NCI-H748 treated with DMSO at 0.1 percent for 48 hours (cell line): ENCODE measurements around the gene SH3D19.
"Not testable (repeated sequence)": the region's sequence is repeated elsewhere in the genome, so short reads cannot be mapped to it uniquely, and the experiment has no call there.

Source experiments
- DNase-seq: peaks from one replicate; lab custom pipeline; 2025; lab: John Stamatoyannopoulos, UW

SH3D19 gene

DNA sequence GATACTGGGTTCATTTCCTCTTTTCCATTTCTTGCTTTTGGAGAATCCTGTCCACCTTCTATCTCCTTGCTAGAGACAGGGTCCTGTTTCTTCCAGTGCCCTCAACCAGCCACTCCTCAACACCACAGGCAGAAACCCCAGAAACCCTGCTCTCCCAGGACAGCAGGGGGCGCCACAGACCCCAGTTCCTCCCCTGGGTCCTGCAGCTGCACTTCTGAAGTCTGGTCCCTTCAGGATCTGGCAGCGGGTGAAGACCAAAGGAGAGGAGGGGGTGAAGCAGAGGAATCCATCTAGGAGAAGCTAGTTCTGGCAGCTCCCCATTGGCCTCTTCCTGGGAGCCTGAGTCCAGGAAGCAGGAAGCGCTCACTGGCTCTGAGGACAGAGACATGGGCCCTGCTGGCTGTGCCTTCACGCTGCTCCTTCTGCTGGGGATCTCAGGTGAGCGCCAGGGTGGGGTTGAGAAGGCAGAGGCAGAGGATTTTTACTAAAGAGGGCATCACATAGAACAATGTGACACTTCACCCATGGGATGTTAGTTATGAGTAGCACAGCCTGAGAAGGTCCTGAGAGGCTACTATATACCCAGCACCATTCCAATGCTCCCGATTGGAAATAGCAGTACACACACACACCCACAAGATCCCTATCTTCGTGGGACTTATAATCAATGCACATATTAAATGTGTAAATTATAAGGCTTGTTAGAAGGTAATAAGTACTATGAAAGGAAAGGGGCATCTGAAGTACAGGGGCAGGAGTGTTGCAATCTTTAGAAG lies 48.4 kb downstream of the SH3D19 start, which contains the start of gene PRSS48:
Gene PRSS48, plus strand, starts transcription at position 375 of the 776 bp plus-strand sequence. Its CDS starts 12 bp downstream, at position 387.
- DNase-seq, result no peak

- DNase-seq, result not testable (repeated sequence)
These were observed 56.5 kb downstream of the SH3D19 start for GRCh38 chr4:151268905-151269304.

DNA sequence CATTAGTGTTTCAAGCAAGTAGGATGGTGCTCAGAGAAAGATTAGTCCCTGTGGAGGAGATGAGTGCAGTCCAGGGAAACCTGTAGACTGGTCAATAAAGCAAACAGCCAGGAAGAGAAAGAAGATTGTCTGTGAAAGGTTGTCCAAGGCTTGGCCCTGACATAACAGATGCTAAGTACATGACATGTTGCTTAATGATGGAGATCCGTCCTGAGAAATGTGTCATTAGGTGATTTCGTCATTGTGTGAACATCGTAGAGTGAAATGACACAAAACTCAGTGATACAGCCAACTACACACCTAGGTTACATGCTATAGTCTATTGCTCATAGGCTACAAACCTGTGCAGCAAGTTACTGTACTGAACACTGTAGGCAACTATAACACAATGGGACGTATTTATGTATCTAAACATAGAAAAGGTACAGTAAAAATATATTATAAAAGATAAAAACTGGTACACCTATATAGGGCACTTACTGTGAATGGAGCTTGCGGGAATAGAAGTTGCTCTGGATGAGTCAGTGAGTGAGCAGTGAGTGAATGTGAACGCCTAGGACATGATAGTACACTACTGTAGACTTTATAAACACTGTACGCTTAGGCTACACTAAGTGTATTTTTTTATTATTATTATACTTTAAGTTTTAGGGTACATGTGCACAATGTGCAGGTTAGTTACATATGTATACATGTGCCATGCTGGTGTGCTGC lies 57.4 kb downstream of the SH3D19 start:
- no peak for DNase-seq

DNA sequence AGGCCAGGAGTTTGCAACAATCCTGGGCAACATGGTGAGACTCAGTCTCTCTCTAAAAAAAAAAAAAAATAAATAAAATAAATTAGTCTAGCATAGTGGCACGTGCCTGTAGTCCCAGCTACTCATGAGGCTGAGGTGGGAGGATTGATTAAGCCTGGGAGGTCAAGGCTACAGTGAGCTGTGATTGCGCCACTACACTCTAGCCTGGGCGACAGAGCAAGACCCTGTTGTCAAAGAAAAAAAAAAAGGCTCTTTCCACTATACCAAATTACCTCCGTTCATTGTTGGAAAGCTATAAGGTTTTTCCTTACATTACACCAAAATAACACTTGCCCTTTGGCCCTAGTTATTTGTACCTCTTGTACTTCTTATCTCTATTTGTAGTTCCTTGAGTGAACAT lies 58.3 kb downstream of the SH3D19 start:
- DNase-seq, result no peak

DNA sequence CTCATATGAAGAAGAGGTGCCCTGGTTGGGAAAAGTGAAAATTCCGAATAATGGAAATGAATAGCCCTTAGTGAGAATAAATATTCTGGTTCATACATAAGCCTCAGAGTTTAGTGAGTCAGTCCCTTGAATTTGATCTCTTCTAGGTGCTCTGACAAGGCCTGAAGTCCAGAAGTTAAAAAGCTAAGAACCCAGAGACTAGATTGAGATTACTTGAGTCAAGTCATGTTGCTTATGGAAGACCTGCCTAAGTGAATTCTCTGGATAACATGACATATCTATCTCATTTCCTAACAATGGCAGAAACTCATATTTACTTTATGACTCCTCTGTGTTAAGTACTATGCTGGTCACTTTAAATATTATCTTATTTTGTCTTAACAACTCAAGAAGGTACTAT lies 58.9 kb downstream of the SH3D19 start:
- no peak for DNase-seq

DNA sequence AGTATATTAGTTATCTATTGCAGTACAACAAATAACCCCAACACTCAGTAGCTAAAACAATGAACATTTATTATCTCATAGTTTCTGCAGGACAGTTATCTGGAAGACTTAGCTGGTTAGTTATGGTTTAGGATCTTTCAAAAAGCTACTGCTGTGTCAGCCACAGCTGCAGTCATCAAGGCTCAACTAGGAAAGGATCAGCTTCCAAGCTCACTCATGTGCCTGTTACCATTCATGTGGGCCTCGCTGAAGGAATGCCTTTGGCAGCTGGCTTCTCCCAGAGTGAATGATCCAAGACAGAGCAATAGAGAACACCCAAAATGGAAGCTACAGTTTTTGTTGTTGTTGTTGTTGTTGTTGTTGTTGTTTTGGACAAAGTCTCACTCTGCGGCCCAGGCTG lies 62.0 kb downstream of the SH3D19 start:
- DNase-seq, result no peak

DNA sequence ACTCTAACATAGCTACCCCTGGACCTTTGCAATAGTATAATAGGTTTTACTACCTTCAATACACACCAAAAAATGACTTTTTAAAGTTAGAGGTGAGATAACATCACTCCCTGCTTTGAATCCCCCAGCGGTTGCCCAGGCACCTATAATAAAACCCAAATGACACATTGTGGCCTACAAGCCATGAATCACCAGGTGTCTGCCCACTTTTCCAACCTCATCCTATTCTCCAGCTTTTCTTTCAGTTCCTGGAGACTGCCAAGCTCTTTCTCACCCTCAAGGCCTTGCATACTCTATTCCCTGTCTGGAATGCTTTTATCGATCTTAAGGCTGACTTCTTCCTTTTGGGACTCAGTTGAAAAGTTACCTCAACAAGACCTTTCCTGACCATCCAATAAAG lies 64.9 kb downstream of the SH3D19 start:
- no peak for DNase-seq

- DNase-seq, result no peak
These were observed 65.7 kb downstream of the SH3D19 start for GRCh38 chr4:151259752-151260151.

DNA sequence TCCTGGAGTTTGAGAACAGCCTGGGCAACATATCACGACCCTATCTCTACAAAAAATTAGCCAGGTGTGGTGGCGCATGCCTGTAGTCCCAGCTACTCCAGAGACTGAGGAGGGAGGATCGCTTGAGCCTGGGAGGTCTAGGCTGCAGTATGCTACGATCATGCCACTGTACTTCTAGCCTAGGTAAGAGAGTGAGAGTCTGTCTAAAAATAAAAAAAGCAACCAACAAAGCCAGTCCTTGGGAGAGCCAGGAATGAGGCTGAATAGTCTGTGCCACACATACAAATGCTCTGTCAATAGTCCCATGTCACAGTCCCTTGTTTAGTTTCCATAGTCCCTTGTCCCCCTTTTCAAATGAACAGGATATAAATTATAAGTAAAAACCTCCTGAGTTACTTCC lies 67.7 kb downstream of the SH3D19 start:
- DNase-seq, result no peak

DNA sequence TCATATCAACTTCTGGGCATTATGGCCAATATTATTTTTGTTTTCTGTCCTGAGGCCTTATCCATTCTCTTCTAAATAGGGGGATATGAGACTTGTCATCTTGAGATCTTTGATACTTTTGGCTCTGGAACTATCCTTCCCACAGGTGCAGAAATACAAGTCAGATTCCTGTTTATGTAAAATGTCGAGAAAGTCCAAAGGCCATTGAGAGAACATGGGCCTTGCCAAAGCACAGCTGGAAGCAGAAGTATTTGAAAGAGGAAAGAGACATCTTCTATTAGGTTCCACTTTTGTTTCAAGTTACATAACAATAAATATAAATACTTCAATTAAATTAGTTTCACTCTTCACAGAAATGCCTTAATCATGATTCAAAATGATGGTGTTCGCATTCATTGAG lies 69.3 kb downstream of the SH3D19 start:
- DNase-seq, result no peak

DNA sequence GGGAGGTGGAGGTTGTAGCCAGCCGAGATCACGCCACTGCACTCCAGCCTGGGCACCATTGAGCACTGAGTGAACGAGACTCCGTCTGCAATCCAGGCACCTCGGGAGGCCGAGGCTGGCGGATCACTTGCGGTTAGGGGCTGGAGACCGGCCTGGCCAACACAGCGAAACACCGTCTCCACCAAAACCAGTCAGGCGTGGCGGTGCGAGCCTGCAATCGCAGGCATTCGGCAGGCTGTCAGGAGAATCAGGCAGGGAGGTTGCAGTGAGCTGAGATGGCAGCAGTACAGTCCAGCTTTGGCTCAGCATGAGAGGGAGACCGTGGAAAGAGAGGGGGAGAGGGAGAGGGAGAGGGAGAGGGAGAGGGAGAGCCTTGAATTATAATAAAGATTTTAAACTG lies 69.7 kb downstream of the SH3D19 start:
- DNase-seq, result not testable (repeated sequence)

DNA sequence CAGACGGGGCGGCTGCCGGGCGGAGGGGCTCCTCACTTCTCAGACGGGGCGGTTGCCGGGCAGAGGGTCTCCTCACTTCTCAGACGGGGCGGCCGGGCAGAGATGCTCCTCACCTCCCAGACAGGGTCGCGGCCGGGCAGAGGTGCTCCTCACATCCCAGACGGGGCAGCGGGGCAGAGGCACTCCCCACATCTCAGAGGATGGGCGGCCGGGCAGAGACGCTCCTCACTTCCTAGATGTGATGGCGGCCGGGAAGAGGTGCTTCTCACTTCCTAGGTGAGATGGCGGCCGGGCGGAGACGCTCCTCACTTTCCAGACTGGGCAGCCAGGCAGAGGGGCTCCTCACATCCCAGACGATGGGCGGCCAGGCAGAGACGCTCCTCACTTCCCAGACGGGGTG lies 70.2 kb downstream of the SH3D19 start:
- DNase-seq, result not testable (repeated sequence)

- DNase-seq, result peak; percentile 4
These were observed 73.7 kb downstream of the SH3D19 start for GRCh38 chr4:151251603-151252304.

DNA sequence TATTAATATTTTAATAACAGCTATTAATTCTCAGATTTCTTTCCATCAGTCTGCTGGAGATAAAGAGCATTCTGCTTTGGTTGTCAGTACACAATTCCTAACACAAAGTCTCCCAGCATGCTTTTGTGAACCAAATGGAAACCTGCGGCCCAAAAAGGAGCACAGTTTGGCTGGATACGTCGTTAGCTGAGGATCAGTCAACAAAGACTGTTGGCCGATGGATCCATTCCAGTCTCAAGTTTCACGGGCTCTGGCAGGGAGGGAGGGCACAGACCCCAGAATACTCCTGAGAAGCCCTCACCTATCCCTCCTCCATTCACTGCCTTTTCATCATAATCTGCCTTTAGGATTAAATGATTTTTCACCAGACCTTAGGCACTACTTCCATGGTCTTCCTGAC lies 74.7 kb downstream of the SH3D19 start:
- DNase-seq, result no peak

DNA sequence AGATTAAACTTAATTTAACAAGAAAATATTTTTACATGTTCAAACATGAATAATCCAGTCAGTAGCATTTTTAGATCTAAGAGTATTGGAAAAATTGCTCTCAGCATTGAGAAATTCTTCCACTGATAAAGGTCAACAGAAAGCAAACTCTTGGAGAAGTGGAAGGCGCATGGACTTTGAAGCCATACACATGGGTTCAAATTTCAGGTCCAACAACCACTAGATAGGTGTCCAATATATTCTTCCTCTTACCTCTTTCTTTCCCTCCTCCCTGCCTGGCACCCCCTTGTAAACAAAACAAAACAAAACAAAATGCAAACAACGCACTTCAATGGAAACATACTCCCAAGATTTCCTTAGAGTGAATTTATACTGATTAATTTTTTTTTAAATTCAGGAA lies 76.9 kb downstream of the SH3D19 start:
- no peak for DNase-seq

DNA sequence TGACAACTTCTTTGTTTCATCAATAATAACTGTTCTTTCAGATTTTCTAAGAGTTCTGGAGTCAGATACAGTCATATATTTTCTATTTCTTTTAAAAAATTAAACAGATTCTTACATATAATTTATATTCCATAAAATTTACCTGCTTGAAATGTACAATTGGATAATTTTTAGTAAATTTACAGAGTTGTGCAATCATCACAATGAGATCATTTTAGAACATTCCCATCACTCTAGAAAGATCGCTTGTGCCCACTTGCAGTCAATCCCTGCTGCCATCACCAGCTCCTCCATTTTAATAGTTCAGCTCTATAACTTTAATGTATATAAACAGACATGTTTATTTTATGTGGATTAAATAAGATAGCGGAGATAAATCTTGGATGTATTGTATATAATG lies 78.0 kb downstream of the SH3D19 start:
- no peak for DNase-seq

GRCh38 chr4:151246742-151247141 lies 78.7 kb downstream of the SH3D19 start:
- no peak for DNase-seq

DNA sequence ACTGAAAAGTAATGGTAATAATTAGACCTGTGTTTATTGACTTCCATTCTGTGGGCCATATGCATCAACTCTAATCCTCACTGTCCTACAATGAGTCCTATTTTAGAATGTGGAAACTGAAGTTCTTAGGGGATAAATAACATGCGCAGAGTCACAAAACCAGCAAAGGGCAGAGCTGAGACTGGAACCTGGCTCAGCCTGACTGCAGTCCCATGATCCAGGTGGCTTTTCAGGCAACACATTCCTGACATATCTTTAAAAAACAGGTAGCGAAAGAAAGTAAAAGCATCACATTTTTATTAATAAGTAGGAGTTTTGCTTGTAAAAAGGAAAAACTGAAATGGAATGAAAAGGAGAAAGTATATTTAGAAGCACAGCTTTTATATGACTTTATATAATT lies 83.1 kb downstream of the SH3D19 start:
- DNase-seq, result no peak

DNA sequence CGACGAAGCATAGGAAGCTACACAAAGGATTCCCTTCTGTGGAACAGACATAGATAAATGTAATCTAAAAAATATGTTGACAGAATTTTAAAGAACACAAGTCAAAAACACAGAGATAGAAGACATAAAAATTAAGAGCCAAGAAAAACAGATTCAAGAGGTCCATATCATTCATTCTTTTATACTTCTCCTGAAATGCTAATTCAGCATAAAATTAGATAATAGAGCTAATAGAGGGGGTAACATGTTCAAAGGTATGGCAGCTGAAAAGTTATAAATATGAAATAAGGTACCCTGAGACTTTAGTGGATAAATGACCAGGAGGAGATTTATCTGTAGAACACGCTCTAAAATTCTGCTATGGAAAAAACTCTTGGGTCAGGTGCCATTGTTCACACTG lies 85.8 kb downstream of the SH3D19 start:
- DNase-seq, result no peak

DNA sequence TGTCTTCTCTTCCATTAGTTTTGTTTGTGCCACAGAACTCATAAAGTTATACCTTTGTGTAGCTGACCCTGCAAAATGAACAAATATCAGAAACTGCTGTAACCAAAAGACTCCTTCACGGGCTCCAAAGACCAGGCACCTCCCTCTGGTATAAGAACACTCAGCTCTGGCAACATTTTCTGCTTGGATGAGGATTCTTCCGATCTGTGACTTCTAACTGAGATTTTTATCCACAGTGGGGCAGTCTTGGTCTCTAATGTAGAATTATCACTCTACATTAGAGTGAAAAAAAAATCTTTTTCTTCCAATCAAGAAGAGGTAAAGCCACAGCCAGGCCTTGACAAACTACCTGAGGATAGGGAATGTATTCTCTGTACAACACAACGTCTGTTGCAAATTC lies 86.9 kb downstream of the SH3D19 start:
- DNase-seq, result no peak

GRCh38 chr4:151236036-151236435 lies 89.4 kb downstream of the SH3D19 start:
- DNase-seq, result no peak

GRCh38 chr4:151235373-151235772 lies 90.0 kb downstream of the SH3D19 start:
- DNase-seq, result not testable (repeated sequence)

DNA sequence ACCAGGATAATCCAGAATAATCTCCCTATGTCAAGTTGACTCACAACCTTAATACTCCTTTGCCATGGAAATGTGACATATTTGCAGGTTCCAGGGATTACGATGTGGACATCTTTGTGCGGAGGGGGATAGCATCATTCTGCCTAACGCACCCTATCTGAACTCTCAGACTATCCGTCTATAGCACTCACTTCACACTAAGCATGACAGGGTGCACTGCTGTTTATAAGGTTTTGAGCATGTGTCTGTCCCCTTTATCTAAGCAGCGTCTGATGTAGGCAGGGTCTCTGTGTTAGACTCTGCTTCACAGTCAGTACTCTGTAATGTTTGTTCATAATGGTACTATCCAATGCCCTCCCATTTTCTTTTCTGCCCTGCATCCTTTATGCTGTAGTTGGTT lies 91.8 kb downstream of the SH3D19 start:
- no peak for DNase-seq
